ENCODE results near the gene GREB1L.

GRCh38 chr18:21387886-21388285, 145.9 kb downstream of the GREB1L start:
- TF ChIP-seq, protein P1, sequence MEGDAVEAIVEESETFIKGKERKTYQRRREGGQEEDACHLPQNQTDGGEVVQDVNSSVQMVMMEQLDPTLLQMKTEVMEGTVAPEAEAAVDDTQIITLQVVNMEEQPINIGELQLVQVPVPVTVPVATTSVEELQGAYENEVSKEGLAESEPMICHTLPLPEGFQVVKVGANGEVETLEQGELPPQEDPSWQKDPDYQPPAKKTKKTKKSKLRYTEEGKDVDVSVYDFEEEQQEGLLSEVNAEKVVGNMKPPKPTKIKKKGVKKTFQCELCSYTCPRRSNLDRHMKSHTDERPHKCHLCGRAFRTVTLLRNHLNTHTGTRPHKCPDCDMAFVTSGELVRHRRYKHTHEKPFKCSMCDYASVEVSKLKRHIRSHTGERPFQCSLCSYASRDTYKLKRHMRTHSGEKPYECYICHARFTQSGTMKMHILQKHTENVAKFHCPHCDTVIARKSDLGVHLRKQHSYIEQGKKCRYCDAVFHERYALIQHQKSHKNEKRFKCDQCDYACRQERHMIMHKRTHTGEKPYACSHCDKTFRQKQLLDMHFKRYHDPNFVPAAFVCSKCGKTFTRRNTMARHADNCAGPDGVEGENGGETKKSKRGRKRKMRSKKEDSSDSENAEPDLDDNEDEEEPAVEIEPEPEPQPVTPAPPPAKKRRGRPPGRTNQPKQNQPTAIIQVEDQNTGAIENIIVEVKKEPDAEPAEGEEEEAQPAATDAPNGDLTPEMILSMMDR (conservative IDR thresholded peaks at IDR 0.05) = no peak
- no peak for TF ChIP-seq ZFX (IDR thresholded peaks at IDR 0.05)
